SK-N-SH treated with all-trans-retinoic acid at 6 μM for 48 hours (cell line): ENCODE data around the gene ALDH18A1.
A peak's percentile ranks its signal among the peaks of the same experiment; 100 is the strongest.

ENCODE experiments used
- ATAC-seq: fragments of 200-7000 bp; cut with Tn5 transposase; 3 replicates; pipeline ENCODE4 v1.9.1; 2020; ENCODE audit warnings: mild to moderate bottlenecking, moderate library complexity
- ARNTL ChIP-seq: fragments of 450-650 bp; formaldehyde crosslinking; IDR thresholded peaks from 2 replicates; pipeline ENCODE4 v1.5.0; 2020; ENCODE audit warnings: low read depth, mild to moderate bottlenecking, moderate library complexity, borderline replicate concordance
- CSRNP3 ChIP-seq: fragments of 250-450 bp; sonication (Bioruptor Pico); IDR thresholded peaks from 2 replicates; pipeline ENCODE4 v1.5.1; 2021; ENCODE audit warnings: mild to moderate bottlenecking, moderate library complexity
- ESRRG ChIP-seq: fragments of 250-450 bp; sonication (Bioruptor Pico); IDR thresholded peaks from 2 replicates; pipeline ENCODE4 v1.6.1; 2021; ENCODE audit warnings: mild to moderate bottlenecking
- GLIS3 ChIP-seq: fragments of 250-450 bp; sonication (Bioruptor Pico); IDR thresholded peaks from 2 replicates; pipeline ENCODE4 v1.5.0; 2020; ENCODE audit warnings: mild to moderate bottlenecking, moderate library complexity
- ISL1 ChIP-seq: fragments of 250-450 bp; sonication (Bioruptor Pico); IDR thresholded peaks from 2 replicates; pipeline ENCODE4 v2.1.2; 2022; ENCODE audit warnings: mild to moderate bottlenecking, moderate library complexity
- OSR1 ChIP-seq: fragments of 250-450 bp; sonication (Bioruptor Pico); IDR thresholded peaks from 2 replicates; pipeline ENCODE4 v1.8.0; 2022; ENCODE audit warnings: moderate library complexity, mild to moderate bottlenecking, inconsistent platforms
- PATZ1 ChIP-seq: fragments of 250-450 bp; sonication (Bioruptor Pico); IDR thresholded peaks from 2 replicates; pipeline ENCODE4 v1.8.0; 2020; ENCODE audit warnings: mild to moderate bottlenecking, moderate library complexity, borderline replicate concordance
- POU6F1 ChIP-seq: fragments of 250-450 bp; sonication (Bioruptor Pico); IDR thresholded peaks from 2 replicates; pipeline ENCODE4 v1.8.0; 2021; ENCODE audit warnings: low read depth, mild to moderate bottlenecking, moderate library complexity, borderline replicate concordance
- PPARA ChIP-seq: fragments of 250-450 bp; sonication (Bioruptor Pico); IDR thresholded peaks from 2 replicates; pipeline ENCODE4 v1.5.0; 2020; ENCODE audit warnings: mild to moderate bottlenecking, borderline replicate concordance
- RARB ChIP-seq: fragments of 250-450 bp; sonication (Bioruptor Pico); IDR thresholded peaks from 2 replicates; pipeline ENCODE4 v1.8.0; 2021; ENCODE audit warnings: mild to moderate bottlenecking, moderate library complexity
- SNAI2 ChIP-seq: fragments of 250-450 bp; sonication (Bioruptor Pico); IDR thresholded peaks from 2 replicates; pipeline ENCODE4 v1.5.0; 2020; ENCODE audit warnings: mild to moderate bottlenecking, moderate library complexity
- TCF4 ChIP-seq: fragments of 250-450 bp; sonication (Bioruptor Pico); IDR thresholded peaks from 2 replicates; pipeline ENCODE4 v1.8.0; 2021; ENCODE audit warnings: mild to moderate bottlenecking, moderate library complexity, borderline replicate concordance
- TOX ChIP-seq: fragments of 250-450 bp; sonication (Bioruptor Pico); IDR thresholded peaks from 2 replicates; pipeline ENCODE4 v1.8.0; 2021; ENCODE audit warnings: mild to moderate bottlenecking, moderate library complexity, borderline replicate concordance
- TSHZ2 ChIP-seq: fragments of 250-450 bp; sonication (Bioruptor Pico); IDR thresholded peaks from 2 replicates; pipeline ENCODE4 v1.5.0; 2020; ENCODE audit warnings: mild to moderate bottlenecking, moderate library complexity
- ZC3H10 ChIP-seq: fragments of 250-450 bp; sonication (Bioruptor Pico); IDR thresholded peaks from 2 replicates; pipeline ENCODE4 v1.5.1; 2021; ENCODE audit warnings: mild to moderate bottlenecking, moderate library complexity
- ZFP3 ChIP-seq: fragments of 250-450 bp; sonication (Bioruptor Pico); IDR thresholded peaks from 2 replicates; pipeline ENCODE4 v1.5.0; 2020; ENCODE audit warnings: mild to moderate bottlenecking, moderate library complexity
- ZFP30 ChIP-seq: fragments of 450-650 bp; formaldehyde crosslinking; IDR thresholded peaks from 2 replicates; pipeline ENCODE4 v1.5.0; 2022; ENCODE audit warnings: mild to moderate bottlenecking, moderate library complexity
- ZNF565 ChIP-seq: fragments of 450-650 bp; formaldehyde crosslinking; conservative IDR thresholded peaks from 2 replicates; pipeline ENCODE4 v1.5.0; 2020; ENCODE audit warnings: low read depth, mild to moderate bottlenecking, moderate library complexity
- ZNF70 ChIP-seq: fragments of 450-650 bp; formaldehyde crosslinking; IDR thresholded peaks from 2 replicates; pipeline ENCODE4 v1.5.0; 2020; ENCODE audit warnings: mild to moderate bottlenecking, moderate library complexity
- ZNF8 ChIP-seq: fragments of 450-650 bp; formaldehyde crosslinking; IDR thresholded peaks from 2 replicates; pipeline ENCODE4 v1.5.0; 2020; ENCODE audit warnings: mild to moderate bottlenecking, moderate library complexity

ALDH18A1 gene

GRCh38 chr10:95602382-95602781, 54.1 kb downstream of the ALDH18A1 start:
- TF ChIP-seq ISL1 (CRISPR knock-in tag) (no peak), TOX (no peak), ZFP30 (CRISPR knock-in tag) (no peak), ZC3H10 (CRISPR knock-in tag) (no peak), ZFP3 (no peak), ESRRG (CRISPR knock-in tag) (no peak), ZNF8 (no peak), PATZ1 (no peak), TSHZ2 (CRISPR knock-in tag) (no peak), ZNF70 (no peak), ARNTL (no peak)
- no peak for ATAC-seq

GRCh38 chr10:95601116-95601719, 55.3 kb downstream of the ALDH18A1 start:
- peak; percentile 98 for ATAC-seq
- no peak for TF ChIP-seq ZFP3
- no peak for TF ChIP-seq CSRNP3 (CRISPR knock-in tag)
- TF ChIP-seq ZNF70, result peak; percentile 82

GRCh38 chr10:95600158-95600557, 56.4 kb downstream of the ALDH18A1 start:
- ATAC-seq, result no peak
- no peak for TF ChIP-seq ZFP30 (CRISPR knock-in tag)
- TF ChIP-seq RARB, result no peak

GRCh38 chr10:95597788-95598187, 58.7 kb downstream of the ALDH18A1 start:
- no peak for ATAC-seq
- no peak for TF ChIP-seq ISL1 (CRISPR knock-in tag)
- no peak for TF ChIP-seq ZNF8
- TF ChIP-seq OSR1 (CRISPR knock-in tag), result no peak
- TF ChIP-seq POU6F1, result no peak
- TF ChIP-seq ZNF70, result no peak
- TF ChIP-seq TCF4, result no peak
- TF ChIP-seq TOX, result no peak
- TF ChIP-seq ESRRG (CRISPR knock-in tag), result no peak
- no peak for TF ChIP-seq RARB
- TF ChIP-seq ZFP3, result no peak
- no peak for TF ChIP-seq ZNF565 (CRISPR knock-in tag)
- TF ChIP-seq PPARA (CRISPR knock-in tag), result no peak
- no peak for TF ChIP-seq TSHZ2 (CRISPR knock-in tag)
- TF ChIP-seq SNAI2 (CRISPR knock-in tag), result no peak
- TF ChIP-seq GLIS3, result no peak
